ENCODE results near the gene DCC. TPM values are rescaled to one million over a fixed set of nuclear protein-coding genes. Genes with fewer than 3 reads are reported as not detected.

The DCC gene
- total and polyA plus RNA-seq, 2 donors (not counting 1 experiment from before 2014, with no cell fraction given), result not detected

DNA sequence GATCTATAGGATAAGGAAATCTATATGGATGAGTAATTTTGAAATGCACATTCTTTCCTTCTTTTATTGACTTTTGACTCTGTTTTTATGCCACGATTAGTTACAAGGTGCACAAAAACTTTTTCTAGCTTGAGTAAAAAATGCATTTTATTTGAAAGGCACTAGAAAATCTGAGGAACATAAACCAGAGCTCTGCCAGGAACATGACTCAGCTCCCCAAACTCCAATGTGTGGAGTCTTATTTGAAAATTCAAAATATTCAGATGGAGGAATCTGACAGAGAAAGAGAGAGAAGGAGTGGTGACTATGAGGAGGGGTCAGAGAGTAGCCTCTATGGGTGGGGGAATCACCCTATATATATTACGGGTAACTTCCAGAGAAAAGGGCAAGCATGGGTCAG, 231.0 kb downstream of the DCC start:
- Histone ChIP-seq H3K4me1 (ENCODE audit: control insufficient read depth in 2 of 2, insufficient read depth in 2 of 2, low read length in 2 of 2) (no peaks in the 10 kb centered on the region), H3K4me3 (ENCODE audit: control extremely low read depth in 1 of 5, extremely low read depth in 1 of 5, insufficient read depth in 1 of 5, low read depth in 2 of 5, low read length in 4 of 5) (no peak overlapping the region), H4K20me1 (ENCODE audit: control insufficient read depth, insufficient read depth, low read length, poor library complexity, severe bottlenecking) (no peaks in the 10 kb centered on the region), H3K36me3 (replicated peaks in 1 of 2; ENCODE audit: control extremely low read depth in 1 of 2, control insufficient read depth in 1 of 2, extremely low read depth in 1 of 2, insufficient read depth in 2 of 2, low read length in 1 of 2) (no peaks in the 10 kb centered on the region), H3K9ac (ENCODE audit: low read length) (no peak overlapping the region), H3K27me3 (replicated peaks in 1 of 4; ENCODE audit: control extremely low read depth in 1 of 4, control insufficient read depth in 3 of 4, insufficient read depth in 4 of 4, low read length in 3 of 4) (no peaks in the 10 kb centered on the region), H3K9me3 (ENCODE audit: control extremely low read depth in 1 of 3, control insufficient read depth in 2 of 3, insufficient read depth in 1 of 3, low read length in 2 of 3) (no peaks in the 10 kb centered on the region), H3K79me2 (ENCODE audit: control insufficient read depth, insufficient read depth, low read length) (no peaks in the 10 kb centered on the region), H3K4me2 (replicated peaks; ENCODE audit: low read depth, low read length, poor library complexity, severe bottlenecking) (no peak overlapping the region), H2AFZ (ENCODE audit: insufficient read depth, low read depth, low read length, poor library complexity, severe bottlenecking) (no peak overlapping the region), H3K27ac (ENCODE audit: low read length in 2 of 2) (no peak overlapping the region)
- H3K27ac Mint-ChIP-seq, result no peak overlapping the region
- ChIA-PET POLR2A (no interaction called here), CTCF (interaction anchor here (1.0 kb wide), 1 partner anchor 18 kb away, joined by 3 read pairs; no protein-coding TSS in a partner anchor)
- no peak overlapping the region for H3K4me3 Mint-ChIP-seq
- ATAC-seq (ENCODE audit: low read depth), result no peak
- H3K4me1 Mint-ChIP-seq, result no peaks in the 10 kb centered on the region
- no peak for TF ChIP-seq CTCF (IDR thresholded peaks at IDR 0.05)
- DNase-seq, result no peak
- no peaks in the 10 kb centered on the region for H3K9me3 Mint-ChIP-seq (ENCODE audit: insufficient read depth)
- H3K27me3 Mint-ChIP-seq, result no peaks in the 10 kb centered on the region
- intact Hi-C loops (cut with micrococcal nuclease), result no loop called here
- WGBS (ENCODE audit: insufficient coverage), result no CpG with 5 or more reads among the region's 2 CpGs

DNA sequence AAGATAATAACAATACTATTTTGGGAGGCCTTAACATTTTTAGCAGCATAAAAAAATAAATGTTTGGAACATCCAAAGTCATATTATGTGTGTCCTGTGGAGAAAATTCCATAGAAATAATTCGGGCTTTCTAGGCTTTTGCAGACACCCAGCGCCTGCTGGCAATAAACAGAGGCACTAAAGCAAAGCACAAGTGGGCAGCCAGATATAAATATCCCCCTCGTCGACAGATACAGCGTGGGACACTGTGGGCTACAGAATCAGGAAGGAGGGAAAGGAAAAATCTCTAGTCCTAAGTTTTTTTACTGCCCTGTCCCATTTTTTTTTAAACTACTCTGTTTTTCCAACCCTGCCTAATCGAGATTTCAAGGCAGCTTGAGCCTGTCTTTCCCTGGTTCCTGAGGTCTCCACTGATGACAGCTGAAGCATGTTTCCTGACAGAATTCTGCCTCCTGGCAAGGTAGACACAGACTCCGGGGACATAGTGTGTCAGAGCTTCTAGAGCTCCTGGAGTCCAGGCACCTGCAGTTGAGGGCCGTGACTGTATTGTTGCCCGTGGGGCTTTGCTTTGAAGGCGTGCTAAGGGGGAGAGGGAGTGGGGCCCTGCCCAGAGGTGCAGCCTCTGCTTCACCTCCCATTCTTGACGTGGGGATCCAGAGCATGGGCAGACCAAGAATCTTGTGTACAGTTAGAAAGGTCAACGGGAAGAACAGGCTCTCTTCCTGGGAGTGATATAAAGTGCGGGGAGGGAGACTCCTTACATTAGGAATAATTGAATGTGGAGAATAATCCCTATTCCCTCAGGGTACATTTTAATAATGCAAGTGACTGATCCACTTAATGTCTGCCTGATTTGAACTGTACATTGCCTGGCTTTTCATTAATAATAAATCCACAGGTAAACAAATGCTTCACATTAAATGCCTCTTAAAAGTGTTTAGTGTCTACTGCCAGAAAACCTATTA, 232.3 kb downstream of the DCC start:
- no peaks in the 10 kb centered on the region for H3K4me1 Mint-ChIP-seq
- no peaks in the 10 kb centered on the region for H4K20me1 ChIP-seq (ENCODE audit: control insufficient read depth, insufficient read depth, low read length, poor library complexity, severe bottlenecking)
- H3K9me3 ChIP-seq (ENCODE audit: control extremely low read depth in 1 of 3, control insufficient read depth in 2 of 3, insufficient read depth in 1 of 3, low read length in 2 of 3), result no peaks in the 10 kb centered on the region
- H3K27ac ChIP-seq (ENCODE audit: low read length in 2 of 2), result no peak overlapping the region
- DNase-seq (no peak), ATAC-seq (ENCODE audit: low read depth) (no peak)
- no peaks in the 10 kb centered on the region for H3K4me1 ChIP-seq (ENCODE audit: control insufficient read depth in 2 of 2, insufficient read depth in 2 of 2, low read length in 2 of 2)
- H3K9me3 Mint-ChIP-seq (ENCODE audit: insufficient read depth), result no peaks in the 10 kb centered on the region
- ChIA-PET POLR2A (no interaction called here), CTCF (no interaction called here)
- intact Hi-C loops (cut with micrococcal nuclease), result no loop called here
- H3K36me3 ChIP-seq (replicated peaks in 1 of 2; ENCODE audit: control extremely low read depth in 1 of 2, control insufficient read depth in 1 of 2, extremely low read depth in 1 of 2, insufficient read depth in 2 of 2, low read length in 1 of 2), result no peaks in the 10 kb centered on the region
- H3K4me3 ChIP-seq (ENCODE audit: control extremely low read depth in 1 of 5, extremely low read depth in 1 of 5, insufficient read depth in 1 of 5, low read depth in 2 of 5, low read length in 4 of 5), result no peak overlapping the region
- 72% methylated on average over 8 of the region's 13 CpGs for WGBS (ENCODE audit: insufficient coverage)
- H2AFZ ChIP-seq (ENCODE audit: insufficient read depth, low read depth, low read length, poor library complexity, severe bottlenecking), result no peak overlapping the region
- no peak overlapping the region for H3K9ac ChIP-seq (ENCODE audit: low read length)
- H3K27ac Mint-ChIP-seq, result no peak overlapping the region
- H3K4me3 Mint-ChIP-seq, result no peak overlapping the region
- H3K4me2 ChIP-seq (replicated peaks; ENCODE audit: low read depth, low read length, poor library complexity, severe bottlenecking), result no peak overlapping the region
- no peaks in the 10 kb centered on the region for H3K27me3 Mint-ChIP-seq
- TF ChIP-seq CTCF (IDR thresholded peaks at IDR 0.05) (no peak), EZH2 (IDR thresholded peaks at IDR 0.05; ENCODE audit: borderline replicate concordance, insufficient read depth, low read depth, low read length, poor library complexity, severe bottlenecking) (no peak)
- H3K27me3 ChIP-seq (replicated peaks in 1 of 4; ENCODE audit: control extremely low read depth in 1 of 4, control insufficient read depth in 3 of 4, insufficient read depth in 4 of 4, low read length in 3 of 4), result no peaks in the 10 kb centered on the region
- no peaks in the 10 kb centered on the region for H3K79me2 ChIP-seq (ENCODE audit: control insufficient read depth, insufficient read depth, low read length)

Data from B cell (primary cell).